Effector CD4-positive, alpha-beta T cell (primary cell): Measurements from ENCODE around the gene TMC1.
"Not testable (repeated sequence)": the region's sequence is repeated elsewhere in the genome, so short reads cannot be mapped to it uniquely, and the experiment has no call there.

ENCODE experiments used
- DNase-seq: peaks from one replicate; pipeline ENCODE4 v3.0.0-alpha.2; 2020

TMC1 gene

DNA sequence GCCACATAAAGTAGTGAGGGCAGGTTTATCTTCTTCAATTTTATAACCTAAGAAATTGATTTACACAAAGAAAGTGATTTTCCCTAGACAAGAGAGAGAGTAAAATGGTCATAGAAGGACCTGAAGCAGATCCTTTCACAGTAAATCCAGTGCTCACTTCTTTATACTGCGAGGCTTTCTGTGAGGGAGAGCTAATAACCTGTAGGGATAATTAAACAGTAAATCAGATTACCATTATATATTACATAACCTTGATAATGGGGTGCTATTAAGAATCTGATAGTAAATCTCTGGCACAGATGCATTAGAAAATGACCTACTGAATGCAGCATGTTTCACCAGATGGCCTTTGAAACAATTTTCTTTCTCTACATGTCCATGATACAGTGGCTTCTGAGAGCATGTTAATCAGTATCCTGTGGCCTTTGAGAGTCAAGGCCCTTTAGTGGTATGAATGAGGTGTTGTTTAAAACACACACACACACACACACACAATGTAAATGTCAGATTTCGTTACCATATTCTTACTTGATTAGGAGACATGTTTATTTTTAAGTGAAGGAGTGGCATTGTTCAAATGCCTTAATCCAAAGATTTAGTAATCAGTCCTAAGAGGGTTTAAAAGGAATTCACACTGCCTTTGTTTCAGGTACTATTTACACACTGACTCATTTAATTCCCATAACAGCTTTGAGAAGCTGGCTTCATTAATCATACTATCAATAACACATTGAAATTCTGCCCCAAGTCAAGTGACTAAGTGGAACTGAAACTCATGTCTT is 306.7 kb downstream of the TMC1 start:
- DNase-seq, result no peak

DNA sequence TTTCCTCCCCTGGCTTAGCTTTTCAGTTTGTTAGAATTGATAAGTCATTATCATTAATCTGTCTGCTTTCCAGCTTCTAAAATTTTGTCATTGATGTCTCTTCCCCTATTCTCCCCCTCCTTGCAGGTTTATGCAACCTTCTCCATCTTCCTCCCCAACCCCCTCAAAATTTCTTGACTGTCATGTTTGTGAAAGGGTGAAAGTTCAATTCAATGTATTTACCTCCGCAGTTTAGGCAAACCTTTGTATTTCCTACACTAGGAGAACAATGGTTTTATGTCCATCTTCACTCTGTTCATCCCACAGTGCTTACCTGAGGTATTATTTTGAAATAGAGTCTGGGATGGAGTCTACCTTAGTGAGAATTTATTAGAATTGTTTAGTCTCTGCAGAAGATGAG is 313.6 kb downstream of the TMC1 start:
- no peak for DNase-seq

DNA sequence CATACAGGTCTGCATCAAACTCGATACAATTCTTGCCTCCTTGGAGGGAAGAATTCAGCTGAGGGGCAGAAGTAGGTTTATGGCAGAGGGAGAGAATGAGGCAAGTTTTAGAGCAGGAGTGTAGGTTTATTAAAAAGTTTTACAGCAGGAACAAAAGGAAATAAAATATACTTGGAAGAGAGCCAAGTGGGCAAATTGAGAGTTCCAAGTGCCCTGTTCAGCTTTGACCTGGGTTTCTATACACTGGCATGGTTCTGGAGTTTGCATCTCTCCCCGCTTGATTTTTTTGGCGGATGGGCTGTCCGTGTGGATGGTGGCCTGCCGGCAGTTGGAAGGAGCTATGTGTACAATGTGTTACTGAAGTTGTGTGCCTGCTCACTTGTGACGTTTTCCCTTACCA is 315.4 kb downstream of the TMC1 start:
- no peak for DNase-seq

DNA sequence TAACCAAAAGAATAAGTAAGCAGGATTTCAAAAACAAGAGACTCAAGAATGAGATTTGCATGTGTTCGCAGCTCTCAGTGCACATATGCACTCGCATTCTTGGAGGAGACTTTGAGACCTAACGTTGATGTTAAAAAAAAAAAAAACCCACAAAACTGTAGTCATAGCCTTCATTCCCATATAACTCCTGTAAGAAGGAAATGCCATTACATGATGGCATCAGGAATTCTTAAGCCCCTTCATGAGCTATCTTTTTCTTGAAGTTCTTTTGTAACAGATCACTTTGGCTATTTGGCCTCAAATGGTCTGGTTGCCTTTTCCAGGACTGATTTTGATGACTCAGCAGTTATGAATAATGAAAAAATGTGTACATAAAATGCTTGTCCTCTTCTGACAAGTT is 317.7 kb downstream of the TMC1 start:
- DNase-seq, result no peak

DNA sequence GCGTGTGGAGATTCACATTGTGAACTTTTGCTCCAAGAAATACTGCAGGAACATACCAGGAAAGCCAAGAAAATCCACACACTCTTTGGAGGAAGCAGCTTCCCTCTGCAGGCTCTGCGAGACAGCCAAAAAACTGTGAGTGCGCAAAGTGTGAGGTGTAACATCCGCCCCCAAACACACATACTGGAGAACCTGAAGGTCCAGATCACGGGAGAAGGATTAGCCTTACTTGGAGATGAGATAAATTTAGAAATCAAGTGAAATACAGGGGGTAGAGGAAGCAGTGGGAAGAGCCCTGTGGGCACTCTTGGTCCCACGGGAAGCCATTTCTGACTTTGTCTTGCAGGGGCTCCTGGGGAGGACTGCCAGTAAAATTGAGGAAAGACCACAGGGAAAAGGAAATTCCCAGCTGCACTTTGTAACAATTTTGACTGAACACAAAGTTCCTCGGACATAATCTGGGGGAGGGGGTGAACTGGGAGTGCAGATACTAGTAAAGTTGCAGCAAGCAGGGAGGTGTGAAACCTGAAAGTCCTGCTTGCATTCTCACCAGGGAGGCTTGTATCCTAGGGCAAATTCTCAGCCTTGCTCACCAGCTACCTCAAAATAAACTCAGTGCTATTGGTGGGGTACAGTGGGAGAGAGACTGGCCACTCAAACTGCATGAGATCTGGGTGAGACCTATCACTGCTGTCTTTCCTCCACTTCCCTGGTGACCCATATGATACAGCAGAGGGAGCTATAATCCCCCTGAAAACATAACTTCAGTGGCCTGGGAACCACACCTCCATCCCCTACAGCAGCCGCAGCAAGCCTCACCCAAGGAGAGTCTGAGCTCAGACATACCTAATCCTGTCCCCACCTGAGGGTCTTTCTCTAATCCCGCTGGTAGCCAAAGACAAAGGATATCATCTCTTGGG is 322.4 kb downstream of the TMC1 start:
- no peak for DNase-seq

DNA sequence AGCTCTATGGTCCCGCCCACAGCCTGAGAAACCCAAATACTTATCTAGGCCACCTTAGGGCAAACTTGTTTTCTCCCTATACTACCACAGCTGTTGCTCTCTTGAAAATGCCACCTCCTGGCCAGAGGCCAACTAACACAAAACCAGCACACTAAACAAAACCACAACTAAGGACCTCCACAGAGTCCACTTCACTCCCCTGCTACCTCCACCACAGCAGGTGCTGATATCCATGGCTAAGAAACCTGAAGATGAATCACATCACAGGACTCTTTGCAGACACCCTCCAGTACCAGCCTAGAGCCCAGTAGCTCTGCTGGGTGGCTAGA is 323.0 kb downstream of the TMC1 start:
- DNase-seq, result no peak

DNA sequence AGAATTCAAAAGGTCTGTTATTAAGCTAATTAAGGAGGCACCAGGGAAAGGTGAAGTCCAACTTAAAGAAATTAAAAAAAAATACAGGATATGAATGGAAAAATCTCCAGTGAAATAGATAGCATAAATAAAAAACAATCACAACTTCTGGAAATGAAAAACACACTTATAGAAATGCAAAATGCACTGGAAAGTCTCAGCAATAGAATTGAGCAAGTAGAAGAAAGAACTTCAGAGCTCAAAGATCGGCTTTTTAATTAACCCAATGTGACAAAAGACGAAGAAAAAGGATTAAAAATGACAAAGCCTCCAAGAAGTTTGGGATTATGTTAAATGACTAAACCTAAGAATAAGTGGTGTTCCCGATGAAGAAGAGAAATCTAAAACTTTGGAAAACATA is 323.6 kb downstream of the TMC1 start:
- DNase-seq, result not testable (repeated sequence)

DNA sequence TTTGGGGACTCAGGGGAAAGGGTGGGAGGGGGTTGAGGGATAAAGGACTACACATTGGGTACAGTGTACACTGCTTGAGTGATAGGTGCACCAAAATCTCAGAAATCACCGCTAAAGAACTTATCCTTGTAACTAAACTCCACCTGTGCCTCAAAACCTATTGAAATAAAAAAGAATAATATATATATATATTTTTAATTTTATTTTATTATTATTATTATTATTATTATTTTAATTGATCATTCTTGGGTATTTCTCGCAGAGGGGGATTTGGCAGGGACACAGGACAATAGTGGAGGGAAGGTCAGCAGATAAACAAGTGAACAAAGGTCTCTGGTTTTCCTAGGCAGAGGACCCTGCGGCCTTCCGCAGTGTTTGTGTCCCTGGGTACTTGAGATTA is 328.8 kb downstream of the TMC1 start:
- not testable (repeated sequence) for DNase-seq

DNA sequence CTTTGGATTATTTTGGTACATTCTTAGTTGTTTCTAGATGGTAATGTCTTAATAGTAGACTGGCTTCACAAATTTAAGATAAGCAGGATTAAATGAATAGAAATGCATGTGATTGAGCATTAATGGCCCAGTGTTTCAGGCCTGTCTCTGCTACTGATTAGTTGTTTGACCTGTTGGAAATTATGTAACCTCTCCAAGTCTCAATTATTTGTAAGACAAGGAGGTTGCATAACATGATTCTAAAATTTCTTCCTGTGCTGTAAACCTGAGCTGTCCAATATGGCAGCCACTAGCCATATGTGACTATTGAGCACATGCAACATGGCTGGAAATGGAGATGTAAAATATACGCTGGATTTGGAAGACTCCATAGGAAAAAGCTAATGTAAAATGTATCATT is 333.9 kb downstream of the TMC1 start:
- DNase-seq, result no peak

DNA sequence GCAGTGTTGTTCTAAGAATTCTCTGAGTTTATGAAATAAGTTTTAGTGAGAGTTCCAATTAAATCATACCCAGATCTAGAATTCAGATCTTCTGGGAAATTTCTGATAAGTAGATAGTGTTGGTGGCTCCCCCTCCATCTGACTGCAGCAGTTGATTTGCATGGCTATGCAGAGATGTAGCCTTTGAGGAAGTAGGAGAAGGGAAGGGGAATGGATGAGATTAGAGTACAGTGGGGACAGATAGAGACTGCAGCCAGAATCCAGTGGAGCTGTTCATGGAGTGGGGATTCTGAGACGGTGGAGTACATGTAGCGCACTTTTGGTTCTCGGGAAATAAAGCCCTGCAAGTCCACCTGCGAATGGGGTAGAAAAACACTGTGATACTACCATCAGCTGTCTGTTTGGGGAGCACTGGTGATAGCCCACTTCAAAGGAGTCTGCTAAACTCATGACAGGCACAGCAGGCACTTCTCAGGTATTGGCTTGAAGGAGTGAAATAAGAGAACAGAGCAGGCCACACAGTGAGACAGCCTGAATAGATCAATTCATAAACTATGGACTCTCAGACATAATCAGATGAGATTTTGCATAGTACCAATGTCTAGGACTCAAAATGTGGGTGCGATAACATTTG is 334.6 kb downstream of the TMC1 start:
- DNase-seq, result no peak

DNA sequence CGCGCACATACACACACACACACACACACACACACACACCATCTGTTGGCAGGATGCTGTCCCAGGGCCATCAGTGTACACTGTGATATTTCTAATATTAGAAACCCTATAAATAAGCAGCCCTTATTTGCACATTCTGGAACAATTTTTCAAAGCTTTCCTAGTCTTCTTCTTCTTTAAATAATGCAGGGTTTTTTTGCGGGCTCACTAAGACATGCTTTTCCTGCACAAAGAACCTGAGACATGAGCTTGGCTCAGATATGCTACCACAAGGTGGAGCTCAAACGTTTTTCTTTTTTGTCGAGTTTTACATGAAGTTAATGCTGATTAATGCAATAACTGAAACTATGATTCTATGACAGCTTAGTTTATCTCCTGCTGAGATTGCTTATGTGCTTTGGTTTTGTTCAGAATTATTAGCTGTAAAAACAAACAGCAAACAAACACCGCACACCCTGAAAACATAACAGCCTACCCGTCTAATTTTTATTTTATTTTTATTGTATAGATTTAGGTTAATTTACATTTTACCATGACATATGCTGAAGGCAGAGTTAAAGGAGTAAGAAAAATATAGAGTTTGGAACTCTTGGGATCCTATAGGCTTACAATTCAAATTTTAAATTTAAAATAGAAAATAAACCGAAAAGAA is 335.7 kb downstream of the TMC1 start:
- DNase-seq, result no peak

DNA sequence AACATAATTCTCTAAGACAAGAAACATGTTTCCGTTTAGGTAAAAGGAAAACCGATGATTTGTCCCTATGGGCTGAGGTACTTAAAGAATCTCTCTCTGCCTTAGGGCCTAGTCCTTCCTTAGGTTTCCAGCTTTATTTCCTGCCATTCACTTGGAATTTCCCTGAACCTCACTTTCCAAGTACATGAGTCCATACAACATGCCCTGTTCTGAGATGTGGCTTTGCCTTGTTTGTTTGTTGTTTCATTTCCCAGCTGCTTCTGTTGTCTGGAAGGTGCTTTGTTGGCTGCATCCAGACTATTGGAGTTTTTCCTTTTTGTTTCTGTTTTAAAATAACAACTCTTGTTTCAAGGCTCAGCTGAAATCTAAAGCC is 336.2 kb downstream of the TMC1 start:
- no peak for DNase-seq

DNA sequence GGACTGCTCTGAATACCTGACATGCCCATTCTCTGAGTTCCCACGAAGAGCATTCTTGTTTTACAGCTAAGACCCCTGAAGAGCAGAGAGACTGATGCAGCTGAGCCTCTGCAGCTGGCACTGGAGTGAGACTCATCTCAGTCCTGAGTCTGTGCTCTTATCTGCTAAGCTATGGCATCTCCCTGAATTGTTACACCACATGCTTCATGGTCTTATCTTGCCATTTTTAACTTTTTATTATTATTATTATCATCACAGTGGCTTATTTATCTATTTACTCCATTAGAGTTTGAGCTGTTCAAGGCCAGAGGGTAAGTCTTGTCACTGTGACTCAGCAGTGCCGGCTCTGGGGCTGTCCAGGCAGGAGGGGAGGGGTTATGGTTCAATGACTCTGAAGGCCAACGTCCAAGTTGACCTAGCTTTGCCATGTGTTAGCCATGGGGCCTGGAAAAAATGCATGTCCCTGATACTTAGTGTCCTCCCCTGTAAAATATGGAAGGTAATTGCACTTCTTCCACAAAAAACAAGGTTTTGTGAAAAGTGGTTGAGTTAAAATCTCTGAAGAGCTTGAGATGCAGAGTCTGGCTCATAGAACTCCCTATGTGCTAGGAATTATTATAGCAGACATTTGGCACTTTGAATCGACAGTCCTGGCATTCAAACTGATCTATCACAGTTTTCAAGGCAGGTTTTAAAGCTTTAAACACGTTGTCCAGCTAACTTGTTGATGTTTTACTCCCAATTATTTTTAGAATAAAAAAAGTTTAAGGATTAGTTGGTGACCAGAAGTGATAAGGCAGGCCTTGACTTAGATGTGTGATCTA is 336.9 kb downstream of the TMC1 start:
- DNase-seq, result no peak

DNA sequence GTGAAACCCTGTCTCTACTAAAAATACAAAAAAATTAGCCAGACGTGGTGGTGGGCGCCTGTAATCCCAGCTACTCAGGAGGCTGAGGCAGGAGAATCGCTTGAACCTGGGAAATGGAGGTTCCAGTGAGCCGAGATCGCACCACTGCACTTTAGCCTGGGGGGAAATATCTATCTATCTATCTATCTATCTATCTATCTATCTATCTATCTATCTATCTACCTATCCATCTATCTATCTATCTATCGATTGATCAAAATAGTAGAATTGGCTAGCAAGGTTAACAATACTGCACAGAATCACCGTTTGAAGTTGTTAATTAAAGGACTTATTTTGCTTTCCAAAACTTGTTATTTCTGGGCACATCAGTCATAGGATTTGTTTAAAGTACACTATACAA is 341.4 kb downstream of the TMC1 start:
- not testable (repeated sequence) for DNase-seq

DNA sequence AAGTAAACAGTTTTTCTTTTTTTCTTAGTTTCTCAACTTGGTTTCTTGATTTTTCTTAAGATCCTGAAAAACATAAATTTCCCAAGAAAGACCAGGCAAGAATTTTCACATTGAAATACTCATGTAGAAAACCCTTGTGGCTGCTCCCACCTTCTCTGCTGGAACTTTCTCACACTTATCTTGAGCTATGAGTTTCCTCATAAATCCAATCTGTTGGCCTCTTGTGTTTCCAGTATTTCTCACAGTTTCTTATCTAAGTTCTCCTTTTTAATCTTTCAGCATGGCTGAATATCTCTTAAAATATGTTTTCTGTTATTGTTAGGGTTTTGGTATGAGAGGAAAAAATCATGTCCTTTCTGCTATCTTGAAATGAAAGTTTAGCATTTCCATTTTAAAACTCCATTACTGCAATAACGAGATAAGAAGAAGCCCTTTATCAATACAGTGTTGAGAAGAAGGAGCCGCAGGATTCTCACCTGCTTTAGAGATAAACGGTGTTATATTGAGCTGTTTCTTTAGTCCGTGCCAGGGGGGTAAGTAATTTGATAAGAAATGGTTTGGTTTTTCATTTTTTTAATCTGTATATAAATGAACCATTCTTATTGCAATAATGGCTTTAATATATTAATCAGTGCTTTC is 342.2 kb downstream of the TMC1 start:
- no peak for DNase-seq

DNA sequence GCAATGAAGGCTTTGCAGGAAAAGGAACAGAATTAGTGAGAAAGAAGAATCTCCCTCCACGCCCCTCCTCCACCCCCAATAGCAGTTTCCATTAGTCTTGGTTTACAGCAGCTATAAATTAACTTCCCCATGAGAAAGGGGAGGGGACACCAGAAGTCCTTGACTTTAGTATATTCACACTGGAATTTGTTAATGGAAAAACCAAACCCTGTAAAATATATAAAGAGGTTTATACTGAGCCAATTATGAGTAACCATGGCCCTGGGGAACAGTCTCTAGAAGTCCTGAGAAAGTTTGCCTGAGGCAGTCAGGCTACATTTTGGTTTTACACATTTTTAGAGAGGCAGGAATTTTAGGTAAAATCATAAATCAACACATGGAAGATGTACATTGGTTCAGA is 342.9 kb downstream of the TMC1 start:
- DNase-seq, result no peak

DNA sequence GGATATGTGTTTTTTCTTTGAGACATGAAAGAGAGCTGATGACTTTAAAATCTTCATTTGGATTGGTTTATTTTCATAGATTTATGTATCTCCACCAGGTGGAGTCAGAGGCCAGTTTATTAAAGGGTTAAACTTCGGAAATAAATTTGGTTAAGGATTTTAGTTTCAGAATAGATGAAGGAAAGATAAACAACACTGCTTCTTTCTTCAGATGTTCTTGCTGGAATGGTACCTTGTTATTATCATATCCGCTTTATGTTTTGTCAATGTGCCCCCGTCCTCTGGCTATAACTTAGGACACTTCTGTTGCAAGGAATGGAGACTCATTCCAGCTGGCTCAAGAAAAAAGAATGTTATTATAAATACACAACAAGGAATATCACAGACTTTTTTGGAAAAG is 350.3 kb downstream of the TMC1 start:
- DNase-seq, result no peak

DNA sequence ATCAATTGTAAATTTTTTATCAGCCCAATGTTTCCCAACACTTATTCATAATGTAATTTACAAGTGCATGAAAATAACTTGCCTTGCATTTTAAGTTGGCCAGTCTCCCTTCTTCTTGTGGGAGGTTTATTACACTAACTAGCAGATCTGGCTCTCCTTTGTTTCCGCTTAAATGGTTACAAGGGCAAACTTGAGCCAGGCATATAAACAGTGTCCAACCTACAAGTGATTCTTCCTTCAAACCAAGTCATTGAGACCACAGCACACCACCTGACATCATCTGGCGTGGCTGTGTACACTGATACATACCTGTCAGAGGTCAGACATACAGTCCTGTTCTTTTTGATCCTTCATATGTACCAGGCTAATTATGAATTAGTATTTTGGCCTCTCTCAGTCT is 351.3 kb downstream of the TMC1 start:
- DNase-seq, result no peak

DNA sequence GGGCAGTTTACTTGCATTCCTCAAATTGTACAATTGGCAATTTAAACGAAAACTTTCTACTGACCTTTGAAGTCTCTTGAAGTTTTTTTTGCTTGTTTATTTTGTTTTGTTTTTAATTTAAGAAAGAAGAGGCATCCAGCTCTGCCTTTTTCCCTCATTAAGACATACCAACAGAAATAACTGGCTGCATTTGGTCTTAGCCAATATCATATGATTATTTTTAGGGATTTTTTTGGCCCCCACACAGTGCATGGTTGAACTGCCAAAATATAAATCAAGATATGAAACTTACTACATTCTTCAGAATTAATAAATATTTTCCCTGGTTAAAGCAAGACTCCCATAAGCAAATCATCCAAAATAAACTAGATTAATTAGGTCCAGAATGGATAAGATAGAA is 352.0 kb downstream of the TMC1 start:
- no peak for DNase-seq

DNA sequence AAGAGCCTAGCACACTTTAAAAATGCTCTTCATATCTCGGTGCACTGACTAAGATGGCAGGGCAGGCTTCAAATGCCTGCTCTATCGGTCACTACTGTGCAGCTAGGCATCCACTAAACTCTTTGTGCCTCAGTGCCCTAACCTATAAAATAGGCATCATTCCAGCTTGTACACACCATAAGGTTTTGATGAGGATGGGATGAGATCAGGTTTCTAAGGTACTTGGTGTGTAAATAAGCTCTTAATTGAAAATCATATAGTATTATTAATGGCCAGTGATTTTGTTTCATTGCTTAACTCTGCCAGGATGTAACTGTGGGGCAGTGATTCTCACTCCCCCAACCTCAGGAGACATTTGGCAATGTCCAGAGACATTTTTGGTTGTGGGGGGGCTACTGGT is 352.9 kb downstream of the TMC1 start:
- DNase-seq, result no peak

DNA sequence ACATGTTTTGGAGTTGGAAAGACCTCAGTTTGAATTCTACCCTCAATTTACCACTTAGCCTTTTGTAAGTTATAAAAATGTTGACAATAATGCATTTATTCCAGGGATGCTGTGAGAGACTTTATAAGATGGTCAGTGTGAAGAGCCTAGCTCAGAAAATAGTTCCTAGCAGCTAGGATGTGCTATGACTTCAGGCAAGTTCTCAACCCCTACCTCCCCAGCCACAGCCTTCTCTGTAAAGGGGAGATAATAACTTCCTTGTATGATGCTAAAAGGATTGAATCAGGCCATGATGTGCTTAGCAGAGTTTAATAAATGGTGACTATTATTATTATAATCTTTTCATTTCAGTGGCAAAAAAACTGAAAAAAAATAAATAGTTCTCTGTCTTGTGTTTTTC is 353.8 kb downstream of the TMC1 start:
- no peak for DNase-seq

DNA sequence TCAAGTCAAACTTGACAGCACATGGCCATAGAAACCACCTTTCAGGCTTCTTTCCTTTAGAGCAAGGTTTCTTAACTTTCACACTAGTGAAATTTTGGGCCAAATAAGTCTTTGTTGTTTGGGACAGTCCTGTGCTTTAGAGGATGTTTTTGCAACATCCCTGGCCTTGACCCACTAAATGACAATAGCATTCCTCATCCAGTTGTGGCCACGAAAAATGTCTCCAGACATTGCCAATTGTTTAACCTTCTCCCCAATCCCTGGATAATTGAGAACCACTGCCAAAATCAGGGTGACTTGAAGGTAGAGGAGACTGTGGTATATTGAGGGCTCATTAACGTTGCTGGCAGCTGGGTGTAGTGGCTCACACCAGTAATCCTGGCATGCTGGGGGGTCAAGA is 359.4 kb downstream of the TMC1 start:
- DNase-seq, result no peak
